Measurements from ENCODE around the gene GAS2L1. TPM values are rescaled to one million over a fixed set of nuclear protein-coding genes. Genes with fewer than 3 reads are reported as not detected.

Gene GAS2L1
- total RNA-seq, 1 experiment from 2014 or later: 29.4 TPM

GRCh38 chr22:29331658-29332300 is 25.3 kb downstream of the GAS2L1 start:
- DNase-seq (ENCODE audit: low read depth, low spot score) (no peak), ATAC-seq (no peak)
- CTCF ChIA-PET: no interaction called here
- Histone ChIP-seq H3K9ac (ENCODE audit: low read length) (no peak overlapping the region), H3K4me3 (replicated peaks in 1 of 2; ENCODE audit: low read depth in 1 of 2, low read length in 2 of 2) (no peak overlapping the region), H3K4me1 (ENCODE audit: control insufficient read depth in 1 of 2, insufficient read depth in 2 of 2, low read length in 2 of 2) (peaks cover 0 to 6% of the 10 kb centered on the region in 2 experiments; a peak in 1 of 4 replicates), H3K27ac (ENCODE audit: low read depth, low read length) (no peak overlapping the region), H3K9me2 (ENCODE audit: insufficient read depth) (no peaks in the 10 kb centered on the region), H3K9me3 (ENCODE audit: control insufficient read depth in 1 of 2, insufficient read depth in 1 of 2, low read depth in 1 of 2, low read length in 2 of 2) (no peaks in the 10 kb centered on the region), H4K20me1 (ENCODE audit: insufficient read depth) (no peaks in the 10 kb centered on the region), H2AFZ (ENCODE audit: low read depth, low read length, poor library complexity, severe bottlenecking) (no peak overlapping the region), H3K27me3 (ENCODE audit: insufficient read depth, low read length) (no peaks in the 10 kb centered on the region), H3K4me2 (ENCODE audit: low read length) (no peak overlapping the region), H3K79me2 (ENCODE audit: insufficient read depth, low read length) (no peaks in the 10 kb centered on the region), H3K36me3 (ENCODE audit: control insufficient read depth in 1 of 2, insufficient read depth in 2 of 2, low read length in 2 of 2) (peaks cover 0 to 12% of the 10 kb centered on the region in 2 experiments; a peak in 2 of 4 replicates)
- POLR2A ChIA-PET: no interaction called here
- BruUV-seq (replicated peaks): no TSS peak
- RAD21 ChIA-PET (ENCODE audit: low non-redundant PET in 1 of 2, low total read pairs in 2 of 2, uncharacterized antibody in 2 of 2, unreplicated experiment in 2 of 2): no interaction called here
- intact Hi-C loops (cut with micrococcal nuclease): no loop called here
- TF ChIP-seq RAD21 (IDR thresholded peaks at IDR 0.05; ENCODE audit: low read depth) (no peak), CBX3 (IDR thresholded peaks at IDR 0.05; ENCODE audit: low read depth) (no peak), ELF1 (IDR thresholded peaks at IDR 0.05; ENCODE audit: borderline replicate concordance, low read depth) (no peak), POLR2A (IDR thresholded peaks at IDR 0.05; ENCODE audit: borderline replicate concordance, extremely low read depth, insufficient read depth, insufficient read length) (no peak), SIN3A (IDR thresholded peaks at IDR 0.05; ENCODE audit: low read depth) (no peak), SP1 (IDR thresholded peaks at IDR 0.05; ENCODE audit: low read depth) (no peak)
- TF ChIP-seq, protein P1, sequence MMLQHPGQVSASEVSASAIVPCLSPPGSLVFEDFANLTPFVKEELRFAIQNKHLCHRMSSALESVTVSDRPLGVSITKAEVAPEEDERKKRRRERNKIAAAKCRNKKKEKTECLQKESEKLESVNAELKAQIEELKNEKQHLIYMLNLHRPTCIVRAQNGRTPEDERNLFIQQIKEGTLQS (IDR thresholded peaks at IDR 0.05): no peak
- TF ChIP-seq, protein P2, sequence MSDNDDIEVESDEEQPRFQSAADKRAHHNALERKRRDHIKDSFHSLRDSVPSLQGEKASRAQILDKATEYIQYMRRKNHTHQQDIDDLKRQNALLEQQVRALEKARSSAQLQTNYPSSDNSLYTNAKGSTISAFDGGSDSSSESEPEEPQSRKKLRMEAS (IDR thresholded peaks at IDR 0.05): no peak

DNA sequence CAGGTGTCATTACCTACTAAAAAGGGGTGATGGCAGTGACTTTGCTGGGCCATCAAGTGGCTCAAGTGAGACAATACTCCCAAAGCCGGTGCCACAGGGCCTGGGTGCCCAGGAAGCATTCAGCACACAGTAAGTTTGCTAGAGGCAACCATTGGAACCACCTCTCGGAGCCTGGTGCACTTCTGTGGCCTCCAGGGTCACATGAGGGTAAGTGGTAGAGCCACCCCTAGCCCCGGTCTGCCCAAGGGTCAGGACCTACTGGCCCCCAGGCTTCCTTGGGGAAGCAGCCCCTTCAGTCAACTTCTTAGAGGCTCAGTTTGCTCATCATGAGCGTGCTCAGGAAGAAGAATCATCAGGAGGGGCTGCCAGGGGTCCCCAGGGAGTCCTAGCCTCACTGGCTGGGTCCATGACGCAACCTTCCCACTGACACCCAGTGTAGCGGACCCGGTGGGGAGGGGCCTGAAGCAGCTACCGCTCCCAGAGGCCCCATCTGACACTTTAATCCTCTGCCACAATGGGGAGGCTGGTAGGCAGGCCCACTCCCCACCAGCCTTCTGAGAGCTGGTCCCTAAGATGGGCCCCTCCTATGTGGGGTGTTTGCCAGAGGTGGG is 26.5 kb downstream of the GAS2L1 start:
- POLR2A ChIA-PET: no interaction called here
- no peaks in the 10 kb centered on the region for H3K79me2 ChIP-seq (ENCODE audit: insufficient read depth, low read length)
- H4K20me1 ChIP-seq (ENCODE audit: insufficient read depth): no peaks in the 10 kb centered on the region
- H3K4me3 ChIP-seq (replicated peaks in 1 of 2; ENCODE audit: low read depth in 1 of 2, low read length in 2 of 2): no peak overlapping the region
- H3K4me1 ChIP-seq (ENCODE audit: control insufficient read depth in 1 of 2, insufficient read depth in 2 of 2, low read length in 2 of 2): peaks cover 0 to 6% of the 10 kb centered on the region in 2 experiments; a peak in 1 of 4 replicates
- H3K4me2 ChIP-seq (ENCODE audit: low read length): no peak overlapping the region
- no peaks in the 10 kb centered on the region for H3K9me3 ChIP-seq (ENCODE audit: control insufficient read depth in 1 of 2, insufficient read depth in 1 of 2, low read depth in 1 of 2, low read length in 2 of 2)
- BruUV-seq (replicated peaks): no TSS peak
- H3K27ac ChIP-seq (ENCODE audit: low read depth, low read length): no peak overlapping the region
- no peak overlapping the region for H3K9ac ChIP-seq (ENCODE audit: low read length)
- TF ChIP-seq POLR2AphosphoS5 (IDR thresholded peaks at IDR 0.05; ENCODE audit: low read depth, low read length): no peak
- no peak for TF ChIP-seq EZH2phosphoT487 (IDR thresholded peaks at IDR 0.05; ENCODE audit: borderline replicate concordance)
- no peak for TF ChIP-seq ZBTB33 (IDR thresholded peaks at IDR 0.05; ENCODE audit: extremely low read depth, insufficient replicate concordance, low read length)
- no peak for TF ChIP-seq RAD21 (IDR thresholded peaks at IDR 0.05; ENCODE audit: low read depth)
- RAD21 ChIA-PET (ENCODE audit: low non-redundant PET in 1 of 2, low total read pairs in 2 of 2, uncharacterized antibody in 2 of 2, unreplicated experiment in 2 of 2): no interaction called here
- H3K27me3 ChIP-seq (ENCODE audit: insufficient read depth, low read length): no peaks in the 10 kb centered on the region
- ATAC-seq: no peak
- H2AFZ ChIP-seq (ENCODE audit: low read depth, low read length, poor library complexity, severe bottlenecking): no peak overlapping the region
- intact Hi-C loops (cut with micrococcal nuclease): no loop called here
- no peaks in the 10 kb centered on the region for H3K9me2 ChIP-seq (ENCODE audit: insufficient read depth)
- peaks cover 3 to 9% of the 10 kb centered on the region in 2 experiments; a peak in 2 of 4 replicates for H3K36me3 ChIP-seq (ENCODE audit: control insufficient read depth in 1 of 2, insufficient read depth in 2 of 2, low read length in 2 of 2)
- CTCF ChIA-PET: no interaction called here
- DNase-seq (ENCODE audit: low read depth, low spot score): no peak
